GM12874 (cell line): Measurements from ENCODE around the gene RGS11.

Source experiments
- CTCF ChIP-seq: IDR thresholded peaks from 2 replicates; pipeline ENCODE4 v1.5.1; 2011; ENCODE audit warnings: low read depth, mild to moderate bottlenecking, control low read depth, low read length, moderate library complexity; ENCODE audit not compliant: insufficient read depth

The RGS11 gene

GRCh38 chr16:263182-263774 lies 12.5 kb downstream of the RGS11 start:
- TF ChIP-seq CTCF, result no peak

GRCh38 chr16:262121-262745 lies 13.5 kb downstream of the RGS11 start:
- TF ChIP-seq CTCF, result no peak

- TF ChIP-seq CTCF, result no peak
These were observed 14.6 kb downstream of the RGS11 start for GRCh38 chr16:261031-261691.

- no peak for TF ChIP-seq CTCF
These were observed 15.4 kb downstream of the RGS11 start for GRCh38 chr16:260326-260725.

GRCh38 chr16:259814-260253 lies 15.9 kb downstream of the RGS11 start:
- TF ChIP-seq CTCF, result no peak

GRCh38 chr16:259226-259625 lies 16.5 kb downstream of the RGS11 start:
- TF ChIP-seq CTCF, result no peak

GRCh38 chr16:255183-255582 lies 20.6 kb downstream of the RGS11 start:
- TF ChIP-seq CTCF, result no peak
